NK-92 (cell line): ENCODE measurements around the gene GRM7.

Experiments
- DNase-seq: peaks from one replicate; lab custom pipeline; 2025; ENCODE audit not compliant: unreplicated experiment; lab: John Stamatoyannopoulos, UW

The GRM7 gene

GRCh38 chr3:7696320-7696719 lies 835.4 kb downstream of the GRM7 start:
- DNase-seq = no peak

GRCh38 chr3:7697548-7697947 lies 836.6 kb downstream of the GRM7 start:
- DNase-seq = no peak

GRCh38 chr3:7700539-7700938 lies 839.6 kb downstream of the GRM7 start:
- no peak for DNase-seq

- DNase-seq = no peak
Measured at GRCh38 chr3:7700977-7701376, 840.1 kb downstream of the GRM7 start.

- no peak for DNase-seq
Measured at GRCh38 chr3:7707187-7707586, 846.3 kb downstream of the GRM7 start.

GRCh38 chr3:7709376-7710082 lies 848.6 kb downstream of the GRM7 start:
- no peak for DNase-seq

GRCh38 chr3:7710284-7710683 lies 849.4 kb downstream of the GRM7 start:
- no peak for DNase-seq

GRCh38 chr3:7713724-7714123 lies 852.8 kb downstream of the GRM7 start:
- no peak for DNase-seq

GRCh38 chr3:7720649-7721297 lies 859.9 kb downstream of the GRM7 start:
- DNase-seq = no peak

- no peak for DNase-seq
Measured at GRCh38 chr3:7721869-7722268, 861.0 kb downstream of the GRM7 start.

GRCh38 chr3:7728566-7729519 lies 867.9 kb downstream of the GRM7 start:
- no peak for DNase-seq

- DNase-seq = no peak
Measured at GRCh38 chr3:7733933-7734332, 873.0 kb downstream of the GRM7 start.

GRCh38 chr3:7734456-7734855 lies 873.5 kb downstream of the GRM7 start:
- no peak for DNase-seq

GRCh38 chr3:7737263-7737662 lies 876.3 kb downstream of the GRM7 start:
- DNase-seq = no peak

GRCh38 chr3:7739754-7740153 lies 878.8 kb downstream of the GRM7 start:
- DNase-seq = no peak

GRCh38 chr3:7740458-7740857 lies 879.5 kb downstream of the GRM7 start:
- no peak for DNase-seq

GRCh38 chr3:7744850-7745249 lies 883.9 kb downstream of the GRM7 start:
- no peak for DNase-seq

- no peak for DNase-seq
Measured at GRCh38 chr3:7745711-7746110, 884.8 kb downstream of the GRM7 start.

- DNase-seq = no peak
Measured at GRCh38 chr3:7749931-7750695, 889.2 kb downstream of the GRM7 start.

- DNase-seq = no peak
Measured at GRCh38 chr3:7752005-7752404, 891.1 kb downstream of the GRM7 start.
